GM21515 (cell line): Measurements from ENCODE around the gene GRM7.
A peak's percentile ranks its signal among the peaks of the same experiment; 100 is the strongest.

Source experiments
- ATAC-seq: cut with Tn5 transposase; IDR thresholded peaks from one replicate; pipeline ENCODE4 v1.9.1; 2021; ENCODE audit not compliant: unreplicated experiment

GRM7 gene

DNA sequence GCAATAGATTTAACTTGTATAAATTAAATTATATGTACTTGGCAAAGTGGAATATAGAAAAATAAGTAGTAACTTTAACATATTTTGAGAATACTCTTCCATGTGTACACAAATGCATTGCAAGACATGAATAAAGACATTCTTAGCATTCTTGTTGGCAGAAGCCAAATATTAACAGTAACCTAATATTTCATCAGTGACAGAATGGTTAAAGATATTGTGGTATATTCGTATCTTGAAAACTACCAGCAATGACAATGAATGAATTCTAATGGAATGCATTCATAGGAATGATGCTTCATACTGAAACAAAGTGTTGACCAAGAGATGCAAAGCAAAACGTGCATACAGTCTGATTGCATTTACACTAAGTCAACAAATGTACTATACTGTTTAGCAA, 524.7 kb downstream of the GRM7 start:
- ATAC-seq = no peak

GRCh38 chr3:7388026-7388425, 527.1 kb downstream of the GRM7 start:
- ATAC-seq = no peak

GRCh38 chr3:7392206-7392605, 531.3 kb downstream of the GRM7 start:
- ATAC-seq = no peak

GRCh38 chr3:7393944-7394605, 533.2 kb downstream of the GRM7 start:
- no peak for ATAC-seq

DNA sequence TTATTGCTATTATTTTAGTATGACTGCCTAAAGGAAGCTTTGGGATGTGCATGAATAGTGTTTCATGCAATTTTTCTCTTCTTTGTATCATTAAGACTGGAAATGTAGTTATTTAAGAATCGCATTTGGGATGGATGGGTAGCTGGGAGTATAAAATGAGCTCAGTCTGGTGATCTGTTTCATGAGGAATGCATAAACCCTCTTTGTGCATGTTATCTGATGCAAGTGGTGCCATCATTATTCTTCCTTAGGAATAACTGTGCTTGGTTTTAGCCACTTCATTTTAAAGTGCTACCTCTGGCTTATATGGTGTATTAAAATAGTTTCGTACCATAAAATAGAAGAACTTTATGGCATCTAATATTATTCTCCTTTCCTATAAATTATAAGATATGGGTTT, 535.6 kb downstream of the GRM7 start:
- no peak for ATAC-seq

GRCh38 chr3:7397097-7397496, 536.2 kb downstream of the GRM7 start:
- no peak for ATAC-seq

- no peak for ATAC-seq
Measured at GRCh38 chr3:7400360-7400759, 539.4 kb downstream of the GRM7 start.

GRCh38 chr3:7401418-7401817, 540.5 kb downstream of the GRM7 start:
- ATAC-seq = no peak

DNA sequence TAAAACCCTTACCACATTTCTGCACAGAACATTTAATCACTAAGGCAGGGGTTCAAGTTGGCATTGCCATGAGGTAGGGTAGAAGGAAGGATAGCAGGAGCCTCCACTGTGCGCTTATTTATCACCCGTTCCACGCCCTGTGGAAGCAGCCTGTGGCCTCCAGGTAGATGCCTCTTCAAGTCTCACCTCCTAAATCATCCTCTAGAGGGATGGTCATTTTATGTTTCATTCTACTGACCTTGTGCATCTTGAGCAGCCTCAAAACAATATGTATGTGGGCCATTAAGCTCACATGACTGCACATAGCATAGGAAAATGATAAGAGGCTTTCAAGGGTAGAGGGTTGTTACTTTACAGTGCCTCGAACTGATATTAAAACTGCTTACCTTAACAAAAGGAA, 546.2 kb downstream of the GRM7 start:
- no peak for ATAC-seq

DNA sequence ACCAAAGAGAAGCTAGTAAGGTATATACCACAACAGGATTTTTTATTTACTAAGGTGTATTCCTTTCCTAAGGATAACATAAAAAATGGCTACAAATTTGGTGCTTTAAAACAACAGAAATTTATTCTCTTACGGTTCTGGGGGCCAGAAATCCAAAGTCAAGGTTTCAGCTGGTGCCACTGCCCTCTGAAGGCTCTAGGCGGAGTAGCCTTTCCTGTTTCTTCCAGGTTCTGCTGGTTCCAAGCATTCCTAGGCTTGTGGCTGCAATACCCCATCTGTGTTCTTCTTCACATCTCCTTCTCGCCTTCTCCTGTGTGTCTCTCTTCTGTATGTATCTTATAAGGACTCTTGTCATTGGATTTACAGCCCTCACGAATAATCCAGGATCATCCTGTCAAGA, 549.9 kb downstream of the GRM7 start:
- ATAC-seq = no peak

- no peak for ATAC-seq
Measured at GRCh38 chr3:7421065-7421464, 560.1 kb downstream of the GRM7 start.

- ATAC-seq = no peak
Measured at GRCh38 chr3:7423036-7423435, 562.1 kb downstream of the GRM7 start.

- ATAC-seq = no peak
Measured at GRCh38 chr3:7423995-7424394, 563.1 kb downstream of the GRM7 start.

DNA sequence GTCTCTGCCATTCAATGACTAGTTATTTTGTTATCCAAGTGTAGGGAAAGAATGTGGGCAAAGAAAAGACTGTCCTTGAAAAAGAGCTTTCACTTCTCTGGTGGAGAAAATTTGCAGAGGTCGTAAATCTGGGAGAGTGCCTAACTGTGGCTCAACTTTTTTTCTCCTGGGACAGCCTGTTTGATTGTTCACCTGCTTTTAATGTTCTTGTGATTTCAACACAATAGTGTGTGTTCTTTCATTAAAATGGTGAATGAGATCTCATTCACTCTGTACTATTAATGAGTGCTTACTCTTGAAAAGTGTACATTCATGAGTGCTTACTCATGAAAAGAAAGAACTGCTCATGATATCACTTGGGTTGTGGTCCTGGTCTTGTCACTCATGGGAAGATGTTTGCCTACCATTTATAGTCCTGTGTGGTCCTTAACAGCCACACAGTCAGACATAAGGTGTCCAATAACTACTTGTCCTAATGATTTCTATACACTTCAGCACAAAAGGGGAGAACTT, 567.3 kb downstream of the GRM7 start:
- ATAC-seq = no peak

GRCh38 chr3:7432610-7433009, 571.7 kb downstream of the GRM7 start:
- ATAC-seq = no peak

DNA sequence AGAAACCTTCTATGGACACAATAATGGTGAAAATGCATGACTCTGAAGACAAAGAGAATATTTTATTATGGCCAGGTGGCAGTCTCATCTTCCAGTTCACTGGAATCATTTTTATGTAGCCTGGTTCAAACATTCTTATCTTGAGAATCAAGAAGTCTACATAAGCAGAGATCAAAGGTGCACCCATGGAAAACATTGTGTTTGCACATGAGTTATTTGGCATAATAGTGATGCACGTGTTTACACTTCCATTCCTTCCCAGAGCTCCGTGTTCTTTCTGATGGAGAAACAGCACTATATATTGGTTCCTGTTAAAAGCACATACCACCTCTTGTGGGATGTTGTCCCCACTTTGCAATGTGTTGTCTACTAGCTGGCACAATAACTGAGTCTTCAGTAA, 572.2 kb downstream of the GRM7 start:
- ATAC-seq = no peak

GRCh38 chr3:7436542-7436941, 575.6 kb downstream of the GRM7 start:
- ATAC-seq = no peak

DNA sequence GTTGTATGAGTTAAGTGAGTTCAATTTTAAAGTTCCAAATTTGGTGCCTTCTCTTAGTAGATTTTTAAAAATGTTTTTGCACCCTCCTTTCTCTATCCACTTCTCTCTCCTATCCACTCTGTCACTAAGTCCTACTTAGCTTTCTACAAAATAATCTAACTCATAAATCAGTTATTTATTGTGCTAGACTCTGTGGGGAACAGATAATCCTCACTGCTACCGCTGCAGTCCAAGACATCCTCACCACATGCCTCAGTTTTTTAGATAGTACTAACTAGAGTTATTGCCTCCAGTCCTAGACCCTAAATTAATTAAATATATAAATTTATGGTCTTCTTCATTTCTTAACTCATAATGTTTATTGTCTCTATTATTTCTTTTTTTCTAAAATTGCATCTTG, 576.3 kb downstream of the GRM7 start:
- ATAC-seq = no peak

DNA sequence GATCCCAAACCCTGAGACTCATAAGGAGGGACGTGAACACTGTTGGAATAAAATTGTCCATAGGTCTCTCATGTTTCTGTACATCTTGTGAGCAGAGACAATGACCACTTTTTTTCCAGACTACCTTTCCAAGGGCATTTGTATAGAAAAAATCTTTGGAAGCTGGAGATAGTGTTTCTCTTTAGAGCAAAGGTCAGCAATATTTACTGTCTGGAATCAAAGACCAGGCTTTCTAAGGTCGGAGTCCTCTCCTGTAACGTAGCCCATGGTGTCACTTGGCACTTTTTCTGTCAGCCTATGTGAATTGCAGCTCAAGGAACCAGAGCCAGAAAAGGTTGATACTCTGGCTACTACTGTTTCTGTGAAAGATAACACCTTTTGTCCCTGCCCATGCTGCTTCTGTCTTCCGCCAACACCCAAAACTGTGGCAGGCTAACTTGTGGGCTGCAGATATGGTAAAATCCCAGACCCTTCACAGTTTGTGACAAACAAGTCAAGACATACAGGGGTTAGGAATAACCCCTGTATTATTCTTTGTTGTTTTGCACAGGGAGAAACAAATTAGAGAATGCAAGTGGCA, 578.3 kb downstream of the GRM7 start:
- no peak for ATAC-seq

DNA sequence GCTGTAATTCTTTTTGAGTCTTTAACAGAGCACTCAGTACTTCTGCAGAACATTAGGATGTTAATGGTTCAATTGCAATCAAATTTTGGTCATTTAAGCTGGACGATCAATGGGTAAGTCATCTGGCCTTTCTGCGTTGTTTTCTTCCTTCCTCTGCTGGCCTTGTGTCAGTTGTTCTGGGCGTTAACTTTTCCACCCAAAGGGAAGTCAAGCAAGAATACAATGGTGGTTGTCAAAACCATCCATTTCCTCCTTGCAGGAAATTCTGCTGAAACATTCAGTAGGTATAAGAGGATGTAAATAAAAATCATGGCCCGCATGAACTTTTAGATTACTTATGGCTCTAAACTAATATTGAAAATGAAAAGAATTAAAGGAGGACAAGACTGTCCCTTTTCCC, 584.0 kb downstream of the GRM7 start:
- no peak for ATAC-seq

DNA sequence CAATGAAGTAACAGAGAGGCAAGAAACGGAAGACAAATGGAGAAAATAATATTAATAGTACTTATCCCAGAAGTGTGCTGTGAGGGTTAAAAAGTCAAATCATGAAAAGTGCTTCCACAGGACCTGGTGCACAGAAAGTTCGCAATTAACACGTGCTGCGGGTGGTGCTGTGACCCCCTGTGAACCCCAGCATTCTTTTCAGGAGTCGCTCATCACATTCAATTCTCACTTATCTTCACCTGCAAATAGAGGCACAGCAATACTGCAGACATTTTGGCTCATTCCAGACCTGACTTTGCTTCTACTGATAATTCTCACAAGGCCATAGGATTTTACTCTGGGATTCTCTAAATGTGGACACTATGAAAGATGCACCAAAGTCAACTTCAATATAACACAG, 584.4 kb downstream of the GRM7 start:
- no peak for ATAC-seq

GRCh38 chr3:7447197-7447769, 586.4 kb downstream of the GRM7 start:
- ATAC-seq = peak; percentile 99

GRCh38 chr3:7456386-7456785, 595.5 kb downstream of the GRM7 start:
- no peak for ATAC-seq
